H1 (cell line): ENCODE data around the gene SPHK1. TPM values are rescaled to one million over a fixed set of nuclear protein-coding genes. Genes with fewer than 3 reads are reported as not detected.
A peak's percentile ranks its signal among the peaks of the same experiment; 100 is the strongest.

ENCODE experiments used
- BACH1 ChIP-seq: IDR thresholded peaks from 2 replicates; pipeline ENCODE4 v1.6.1; 2012; ENCODE audit warnings: low read length, improper control_type of control experiment
- CREB1 ChIP-seq: IDR thresholded peaks from 2 replicates; pipeline ENCODE4 v1.6.1; 2012; ENCODE audit warnings: inconsistent platforms
- KDM1A ChIP-seq: fragments of 200-600, 300-600 bp; sonication (generic); IDR thresholded peaks from 2 replicates; pipeline ENCODE4 v1.7.1; 2016; ENCODE audit warnings: mild to moderate bottlenecking, low read length, borderline replicate concordance
- RFX5 ChIP-seq: IDR thresholded peaks from 2 replicates; pipeline ENCODE4 v1.6.1; 2011; ENCODE audit warnings: low read depth, low read length, improper control_type of control experiment, borderline replicate concordance
- SAP30 ChIP-seq: fragments of 300-600 bp; sonication (generic); IDR thresholded peaks from 2 replicates; pipeline ENCODE4 v1.7.1; 2012; ENCODE audit warnings: low read length, moderate library complexity, mild to moderate bottlenecking, inconsistent platforms; ENCODE audit not compliant: insufficient read depth, insufficient replicate concordance
- TBP ChIP-seq: IDR thresholded peaks from 2 replicates; pipeline ENCODE4 v1.6.1; 2011; ENCODE audit warnings: low read depth, low read length, improper control_type of control experiment
- YY1 ChIP-seq: IDR thresholded peaks from 2 replicates; pipeline ENCODE4 v1.6.1; 2011; ENCODE audit warnings: low read depth, mild to moderate bottlenecking, low read length
- ZNF274 ChIP-seq: IDR thresholded peaks from 2 replicates; pipeline ENCODE4 v1.7.0; 2012; ENCODE audit warnings: low read length, borderline replicate concordance; ENCODE audit errors: extremely low read depth
- polyA plus RNA-seq, 7 experiments: library from polyadenylated mRNA; depleted of rRNA in 3 of 7; stranded (reverse) in 5 of 7; unstranded in 2 of 7; fragments of >200 nt in 5 of 7; fragments of 200-250 nt in 2 of 7; gene quantifications; 1 replicate in 5 of 7; 2 replicates in 1 of 7; 4 replicates in 1 of 7; pipeline versions ENCODE4 v1.2.1 to v1.2.3, GENCODE V29; 2011 to 2013; ENCODE audit warnings: missing spikeins in 2 of 7, mixed read lengths in 2 of 7
- total RNA-seq: library from RNA; stranded (reverse); fragmentation: NEBNext Ultra II Directional; extraction: Animal tissue kit (Norgen Biotek cat#: 25700); gene quantifications from 2 replicates; pipeline ENCODE4 v1.2.1, GENCODE V29; 2021
- TF ChIP-seq, protein P1 (sequence below): IDR thresholded peaks from 2 replicates; pipeline ENCODE4 v1.6.1; 2012; ENCODE audit warnings: inconsistent platforms
- TF ChIP-seq, protein P2 (sequence below): fragments of 300-600 bp; sonication (generic); IDR thresholded peaks from 2 replicates; pipeline ENCODE4 v1.7.1; 2012; ENCODE audit warnings: low read length, moderate library complexity, mild to moderate bottlenecking, inconsistent platforms; ENCODE audit not compliant: insufficient replicate concordance

SPHK1 gene
- total and polyA plus RNA-seq, 2 of the 8 experiments (the other 6 are each of a cell fraction or from before 2014, with no cell fraction given) = 2.4 TPM

DNA sequence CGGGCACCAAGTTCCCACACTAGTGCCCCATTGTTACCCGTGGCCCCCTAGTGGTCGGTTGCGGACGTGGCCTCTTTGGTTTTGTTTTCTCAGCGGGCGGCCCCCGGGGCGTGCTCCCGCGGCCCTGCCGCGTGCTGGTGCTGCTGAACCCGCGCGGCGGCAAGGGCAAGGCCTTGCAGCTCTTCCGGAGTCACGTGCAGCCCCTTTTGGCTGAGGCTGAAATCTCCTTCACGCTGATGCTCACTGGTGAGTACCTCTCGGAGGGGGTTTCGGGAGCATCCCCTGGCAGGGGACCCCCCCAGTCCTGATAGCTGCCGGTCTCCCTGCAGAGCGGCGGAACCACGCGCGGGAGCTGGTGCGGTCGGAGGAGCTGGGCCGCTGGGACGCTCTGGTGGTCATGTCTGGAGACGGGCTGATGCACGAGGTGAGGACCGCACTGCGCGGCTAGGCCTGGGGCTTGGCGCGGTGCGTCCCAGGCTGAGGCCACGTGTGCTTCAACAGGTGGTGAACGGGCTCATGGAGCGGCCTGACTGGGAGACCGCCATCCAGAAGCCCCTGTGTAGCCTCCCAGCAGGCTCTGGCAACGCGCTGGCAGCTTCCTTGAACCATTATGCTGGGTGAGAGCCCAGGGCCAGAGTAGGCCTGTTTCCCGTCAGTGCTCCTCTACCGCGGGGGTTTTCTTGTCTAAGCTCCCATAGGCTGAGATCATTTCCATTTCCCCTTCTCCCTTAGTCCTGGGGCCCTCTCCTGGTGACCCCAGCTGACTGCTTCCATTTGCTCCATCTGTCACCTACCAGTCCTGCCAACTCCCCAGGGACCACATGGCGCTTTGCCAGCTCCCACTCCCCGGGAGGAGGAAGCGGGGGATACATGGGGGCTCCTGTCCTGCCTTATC is 1.7 kb downstream of the SPHK1 start (continued):
- TF ChIP-seq ZNF274 (no peak), SAP30 (no peak), YY1 (peak; percentile 16; the same call in 1 of the 2 replicates), RFX5 (no peak), CREB1 (peak; percentile 52; the same call in 1 of the 2 replicates), BACH1 (peak; percentile 77), TBP (0 out of 2 replicates have a peak, but pooled peaks have one; percentile 7), KDM1A (peak; percentile 52)
- TF ChIP-seq, protein P1, sequence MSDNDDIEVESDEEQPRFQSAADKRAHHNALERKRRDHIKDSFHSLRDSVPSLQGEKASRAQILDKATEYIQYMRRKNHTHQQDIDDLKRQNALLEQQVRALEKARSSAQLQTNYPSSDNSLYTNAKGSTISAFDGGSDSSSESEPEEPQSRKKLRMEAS = peak; percentile 100
- TF ChIP-seq, protein P2, sequence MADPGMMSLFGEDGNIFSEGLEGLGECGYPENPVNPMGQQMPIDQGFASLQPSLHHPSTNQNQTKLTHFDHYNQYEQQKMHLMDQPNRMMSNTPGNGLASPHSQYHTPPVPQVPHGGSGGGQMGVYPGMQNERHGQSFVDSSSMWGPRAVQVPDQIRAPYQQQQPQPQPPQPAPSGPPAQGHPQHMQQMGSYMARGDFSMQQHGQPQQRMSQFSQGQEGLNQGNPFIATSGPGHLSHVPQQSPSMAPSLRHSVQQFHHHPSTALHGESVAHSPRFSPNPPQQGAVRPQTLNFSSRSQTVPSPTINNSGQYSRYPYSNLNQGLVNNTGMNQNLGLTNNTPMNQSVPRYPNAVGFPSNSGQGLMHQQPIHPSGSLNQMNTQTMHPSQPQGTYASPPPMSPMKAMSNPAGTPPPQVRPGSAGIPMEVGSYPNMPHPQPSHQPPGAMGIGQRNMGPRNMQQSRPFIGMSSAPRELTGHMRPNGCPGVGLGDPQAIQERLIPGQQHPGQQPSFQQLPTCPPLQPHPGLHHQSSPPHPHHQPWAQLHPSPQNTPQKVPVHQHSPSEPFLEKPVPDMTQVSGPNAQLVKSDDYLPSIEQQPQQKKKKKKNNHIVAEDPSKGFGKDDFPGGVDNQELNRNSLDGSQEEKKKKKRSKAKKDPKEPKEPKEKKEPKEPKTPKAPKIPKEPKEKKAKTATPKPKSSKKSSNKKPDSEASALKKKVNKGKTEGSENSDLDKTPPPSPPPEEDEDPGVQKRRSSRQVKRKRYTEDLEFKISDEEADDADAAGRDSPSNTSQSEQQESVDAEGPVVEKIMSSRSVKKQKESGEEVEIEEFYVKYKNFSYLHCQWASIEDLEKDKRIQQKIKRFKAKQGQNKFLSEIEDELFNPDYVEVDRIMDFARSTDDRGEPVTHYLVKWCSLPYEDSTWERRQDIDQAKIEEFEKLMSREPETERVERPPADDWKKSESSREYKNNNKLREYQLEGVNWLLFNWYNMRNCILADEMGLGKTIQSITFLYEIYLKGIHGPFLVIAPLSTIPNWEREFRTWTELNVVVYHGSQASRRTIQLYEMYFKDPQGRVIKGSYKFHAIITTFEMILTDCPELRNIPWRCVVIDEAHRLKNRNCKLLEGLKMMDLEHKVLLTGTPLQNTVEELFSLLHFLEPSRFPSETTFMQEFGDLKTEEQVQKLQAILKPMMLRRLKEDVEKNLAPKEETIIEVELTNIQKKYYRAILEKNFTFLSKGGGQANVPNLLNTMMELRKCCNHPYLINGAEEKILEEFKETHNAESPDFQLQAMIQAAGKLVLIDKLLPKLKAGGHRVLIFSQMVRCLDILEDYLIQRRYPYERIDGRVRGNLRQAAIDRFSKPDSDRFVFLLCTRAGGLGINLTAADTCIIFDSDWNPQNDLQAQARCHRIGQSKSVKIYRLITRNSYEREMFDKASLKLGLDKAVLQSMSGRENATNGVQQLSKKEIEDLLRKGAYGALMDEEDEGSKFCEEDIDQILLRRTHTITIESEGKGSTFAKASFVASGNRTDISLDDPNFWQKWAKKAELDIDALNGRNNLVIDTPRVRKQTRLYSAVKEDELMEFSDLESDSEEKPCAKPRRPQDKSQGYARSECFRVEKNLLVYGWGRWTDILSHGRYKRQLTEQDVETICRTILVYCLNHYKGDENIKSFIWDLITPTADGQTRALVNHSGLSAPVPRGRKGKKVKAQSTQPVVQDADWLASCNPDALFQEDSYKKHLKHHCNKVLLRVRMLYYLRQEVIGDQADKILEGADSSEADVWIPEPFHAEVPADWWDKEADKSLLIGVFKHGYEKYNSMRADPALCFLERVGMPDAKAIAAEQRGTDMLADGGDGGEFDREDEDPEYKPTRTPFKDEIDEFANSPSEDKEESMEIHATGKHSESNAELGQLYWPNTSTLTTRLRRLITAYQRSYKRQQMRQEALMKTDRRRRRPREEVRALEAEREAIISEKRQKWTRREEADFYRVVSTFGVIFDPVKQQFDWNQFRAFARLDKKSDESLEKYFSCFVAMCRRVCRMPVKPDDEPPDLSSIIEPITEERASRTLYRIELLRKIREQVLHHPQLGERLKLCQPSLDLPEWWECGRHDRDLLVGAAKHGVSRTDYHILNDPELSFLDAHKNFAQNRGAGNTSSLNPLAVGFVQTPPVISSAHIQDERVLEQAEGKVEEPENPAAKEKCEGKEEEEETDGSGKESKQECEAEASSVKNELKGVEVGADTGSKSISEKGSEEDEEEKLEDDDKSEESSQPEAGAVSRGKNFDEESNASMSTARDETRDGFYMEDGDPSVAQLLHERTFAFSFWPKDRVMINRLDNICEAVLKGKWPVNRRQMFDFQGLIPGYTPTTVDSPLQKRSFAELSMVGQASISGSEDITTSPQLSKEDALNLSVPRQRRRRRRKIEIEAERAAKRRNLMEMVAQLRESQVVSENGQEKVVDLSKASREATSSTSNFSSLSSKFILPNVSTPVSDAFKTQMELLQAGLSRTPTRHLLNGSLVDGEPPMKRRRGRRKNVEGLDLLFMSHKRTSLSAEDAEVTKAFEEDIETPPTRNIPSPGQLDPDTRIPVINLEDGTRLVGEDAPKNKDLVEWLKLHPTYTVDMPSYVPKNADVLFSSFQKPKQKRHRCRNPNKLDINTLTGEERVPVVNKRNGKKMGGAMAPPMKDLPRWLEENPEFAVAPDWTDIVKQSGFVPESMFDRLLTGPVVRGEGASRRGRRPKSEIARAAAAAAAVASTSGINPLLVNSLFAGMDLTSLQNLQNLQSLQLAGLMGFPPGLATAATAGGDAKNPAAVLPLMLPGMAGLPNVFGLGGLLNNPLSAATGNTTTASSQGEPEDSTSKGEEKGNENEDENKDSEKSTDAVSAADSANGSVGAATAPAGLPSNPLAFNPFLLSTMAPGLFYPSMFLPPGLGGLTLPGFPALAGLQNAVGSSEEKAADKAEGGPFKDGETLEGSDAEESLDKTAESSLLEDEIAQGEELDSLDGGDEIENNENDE = no peak
